HEK293 (cell line): ENCODE measurements around the gene SLC36A1.

Experiments used
- CTCF ChIA-PET: fragments of 350-600 bp; formaldehyde crosslinking; extraction: SDS; loops from one replicate; lab custom pipeline; 2021; ENCODE audit warnings: antibody characterized with exemption; lab: Yijun Ruan, JAX
- POLR2A ChIA-PET: fragments of 300-600 bp; formaldehyde crosslinking; extraction: SDS; loops from one replicate; lab custom pipeline; 2020; ENCODE audit warnings: antibody characterized with exemption, inconsistent platforms; lab: Yijun Ruan, JAX
- H3K27ac ChIP-seq: fragments of 200-500 bp; sonication (Bioruptor generic); 2 replicates; pipeline ENCODE4 v1.5.1; 2014; ENCODE audit warnings: low read depth, low read length, control low read depth, inconsistent platforms; ENCODE audit errors: extremely low read depth
- H3K36me3 ChIP-seq, 2 experiments: fragments of 200-500 bp in 1 of 2; sonication (Bioruptor generic) in 1 of 2; 1 replicate in 1 of 2; 2 replicates in 1 of 2; pipeline ENCODE4 v1.5.1; 2014 to 2017; ENCODE audit warnings: inconsistent platforms in 2 of 2, low read length in 2 of 2; ENCODE audit not compliant: control insufficient read depth in 2 of 2, insufficient read depth in 1 of 2
- H3K4me1 ChIP-seq: fragments of 200-500 bp; sonication (Bioruptor generic); 2 replicates; pipeline ENCODE4 v1.5.1; 2014; ENCODE audit warnings: mild to moderate bottlenecking, low read length, inconsistent platforms; ENCODE audit not compliant: control insufficient read depth, insufficient read depth
- H3K4me3 ChIP-seq: 2 replicates; pipeline ENCODE4 v1.5.1; 2011; ENCODE audit warnings: low read depth, mild to moderate bottlenecking, control low read depth, low read length, moderate library complexity
- H3K9me3 ChIP-seq: fragments of 200-500 bp; sonication (Bioruptor generic); 2 replicates; pipeline ENCODE4 v1.5.1; 2014; ENCODE audit warnings: low read depth, low read length, inconsistent platforms; ENCODE audit not compliant: control insufficient read depth, insufficient read depth
- FEZF1 ChIP-seq: fragments of 450-650 bp; formaldehyde crosslinking; IDR thresholded peaks from 2 replicates; pipeline ENCODE4 v1.5.1; 2016; ENCODE audit warnings: missing biosample characterization, missing genetic modification characterization
- GLI2 ChIP-seq: fragments of 450-650 bp; formaldehyde crosslinking; IDR thresholded peaks from 2 replicates; pipeline ENCODE4; 2017; ENCODE audit warnings: missing biosample characterization, missing genetic modification characterization, low read depth, borderline replicate concordance
- GLI4 ChIP-seq: fragments of 450-650 bp; formaldehyde crosslinking; IDR thresholded peaks from 2 replicates; pipeline ENCODE4 v1.5.1; 2016; ENCODE audit warnings: missing biosample characterization, missing genetic modification characterization
- HOXA7 ChIP-seq: sonication (generic); formaldehyde crosslinking; IDR thresholded peaks from 2 replicates; pipeline ENCODE4 v1.8.1; 2022; ENCODE audit warnings: missing genetic modification reagents, borderline replicate concordance
- HOXD13 ChIP-seq: sonication (generic); formaldehyde crosslinking; IDR thresholded peaks from 2 replicates; pipeline ENCODE4 v1.8.0; 2022; ENCODE audit warnings: missing genetic modification reagents, borderline replicate concordance
- RBAK ChIP-seq: fragments of 450-650 bp; formaldehyde crosslinking; IDR thresholded peaks from 2 replicates; pipeline ENCODE4 v1.5.1; 2016; ENCODE audit warnings: missing biosample characterization, missing genetic modification characterization
- YY1 ChIP-seq: fragments of 450-650 bp; formaldehyde crosslinking; IDR thresholded peaks from 2 replicates; pipeline ENCODE4 v1.5.1; 2018; ENCODE audit warnings: missing biosample characterization, missing genetic modification characterization
- ZNF10 ChIP-seq: fragments of 450-650 bp; formaldehyde crosslinking; IDR thresholded peaks from 2 replicates; pipeline ENCODE4 v1.5.1; 2017; ENCODE audit warnings: missing biosample characterization, missing genetic modification characterization
- ZNF155 ChIP-seq: fragments of 450-650 bp; formaldehyde crosslinking; IDR thresholded peaks from 2 replicates; pipeline ENCODE4 v1.5.1; 2016; ENCODE audit warnings: missing biosample characterization, missing genetic modification characterization
- ZNF169 ChIP-seq: fragments of 450-650 bp; formaldehyde crosslinking; IDR thresholded peaks from 2 replicates; pipeline ENCODE4 v1.5.1; 2016; ENCODE audit warnings: missing biosample characterization, missing genetic modification characterization
- ZNF184 ChIP-seq: fragments of 450-650 bp; IDR thresholded peaks from 2 replicates; pipeline ENCODE4 v1.5.1; 2018; ENCODE audit warnings: missing biosample characterization, mild to moderate bottlenecking, missing genetic modification characterization
- ZNF394 ChIP-seq: fragments of 450-650 bp; formaldehyde crosslinking; IDR thresholded peaks from 2 replicates; pipeline ENCODE4 v1.5.1; 2016; ENCODE audit warnings: missing biosample characterization, missing genetic modification characterization, mild to moderate bottlenecking, moderate library complexity, borderline replicate concordance
- ZNF501 ChIP-seq: fragments of 450-650 bp; formaldehyde crosslinking; IDR thresholded peaks from 2 replicates; pipeline ENCODE4 v1.5.1; 2016; ENCODE audit warnings: missing biosample characterization, missing genetic modification characterization
- ZNF549 ChIP-seq: fragments of 450-650 bp; IDR thresholded peaks from 2 replicates; pipeline ENCODE4 v1.5.1; 2018; ENCODE audit warnings: missing biosample characterization, missing genetic modification characterization, mild to moderate bottlenecking, inconsistent platforms, moderate library complexity
- ZNF629 ChIP-seq: fragments of 450-650 bp; formaldehyde crosslinking; IDR thresholded peaks from 2 replicates; pipeline ENCODE4 v1.5.1; 2017; ENCODE audit warnings: missing biosample characterization, missing genetic modification characterization
- ZNF776 ChIP-seq: fragments of 450-650 bp; formaldehyde crosslinking; IDR thresholded peaks from 2 replicates; pipeline ENCODE4 v1.5.0; 2017; ENCODE audit warnings: missing biosample characterization, missing genetic modification characterization, borderline replicate concordance
- ZNF792 ChIP-seq: fragments of 450-650 bp; formaldehyde crosslinking; IDR thresholded peaks from 2 replicates; pipeline ENCODE4 v1.5.1; 2016; ENCODE audit warnings: missing biosample characterization, missing genetic modification characterization
- ZSCAN30 ChIP-seq: fragments of 450-650 bp; IDR thresholded peaks from 2 replicates; pipeline ENCODE4 v1.5.1; 2018; ENCODE audit warnings: missing biosample characterization, mild to moderate bottlenecking, missing genetic modification characterization, moderate library complexity
- ZXDB ChIP-seq: fragments of 450-650 bp; formaldehyde crosslinking; IDR thresholded peaks from 2 replicates; pipeline ENCODE4 v1.5.1; 2016; ENCODE audit warnings: missing biosample characterization, missing genetic modification characterization
- TF ChIP-seq, protein P1 (sequence below): fragments of 450-650 bp; formaldehyde crosslinking; IDR thresholded peaks from 2 replicates; pipeline ENCODE4 v1.5.1; 2017; ENCODE audit warnings: missing biosample characterization, missing genetic modification characterization
- TF ChIP-seq, protein P2 (sequence below): fragments of 450-650 bp; formaldehyde crosslinking; IDR thresholded peaks from 2 replicates; pipeline ENCODE4 v1.5.1; 2017; ENCODE audit warnings: missing biosample characterization, missing genetic modification characterization
- TF ChIP-seq, protein P3 (sequence below): fragments of 450-650 bp; formaldehyde crosslinking; IDR thresholded peaks from 2 replicates; pipeline ENCODE4 v1.5.1; 2016; ENCODE audit warnings: missing biosample characterization, missing genetic modification characterization

Gene SLC36A1

GRCh38 chr5:151483176-151483575 is 35.8 kb downstream of the SLC36A1 start:
- no peak for TF ChIP-seq ZNF501
- no peak for TF ChIP-seq HOXA7 (CRISPR knock-in tag)
- TF ChIP-seq, protein P1, sequence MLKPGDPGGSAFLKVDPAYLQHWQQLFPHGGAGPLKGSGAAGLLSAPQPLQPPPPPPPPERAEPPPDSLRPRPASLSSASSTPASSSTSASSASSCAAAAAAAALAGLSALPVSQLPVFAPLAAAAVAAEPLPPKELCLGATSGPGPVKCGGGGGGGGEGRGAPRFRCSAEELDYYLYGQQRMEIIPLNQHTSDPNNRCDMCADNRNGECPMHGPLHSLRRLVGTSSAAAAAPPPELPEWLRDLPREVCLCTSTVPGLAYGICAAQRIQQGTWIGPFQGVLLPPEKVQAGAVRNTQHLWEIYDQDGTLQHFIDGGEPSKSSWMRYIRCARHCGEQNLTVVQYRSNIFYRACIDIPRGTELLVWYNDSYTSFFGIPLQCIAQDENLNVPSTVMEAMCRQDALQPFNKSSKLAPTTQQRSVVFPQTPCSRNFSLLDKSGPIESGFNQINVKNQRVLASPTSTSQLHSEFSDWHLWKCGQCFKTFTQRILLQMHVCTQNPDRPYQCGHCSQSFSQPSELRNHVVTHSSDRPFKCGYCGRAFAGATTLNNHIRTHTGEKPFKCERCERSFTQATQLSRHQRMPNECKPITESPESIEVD = no peak
- no peak for TF ChIP-seq ZXDB
- POLR2A ChIA-PET = interaction anchor here (0.5 kb wide), 1 partner anchor 9 kb away, joined by 3 read pairs; no protein-coding TSS in a partner anchor
- CTCF ChIA-PET = interaction anchor here (1.0 kb wide), 1 partner anchor 169 kb away, joined by 4 read pairs; no protein-coding TSS in a partner anchor
- Histone ChIP-seq H3K36me3 (peaks cover 4 to 56% of the 10 kb centered on the region in 2 experiments; a peak in 2 of 3 replicates), H3K4me1 (no peaks in the 10 kb centered on the region), H3K4me3 (no peak overlapping the region), H3K9me3 (no peaks in the 10 kb centered on the region), H3K27ac (no peak overlapping the region)

DNA sequence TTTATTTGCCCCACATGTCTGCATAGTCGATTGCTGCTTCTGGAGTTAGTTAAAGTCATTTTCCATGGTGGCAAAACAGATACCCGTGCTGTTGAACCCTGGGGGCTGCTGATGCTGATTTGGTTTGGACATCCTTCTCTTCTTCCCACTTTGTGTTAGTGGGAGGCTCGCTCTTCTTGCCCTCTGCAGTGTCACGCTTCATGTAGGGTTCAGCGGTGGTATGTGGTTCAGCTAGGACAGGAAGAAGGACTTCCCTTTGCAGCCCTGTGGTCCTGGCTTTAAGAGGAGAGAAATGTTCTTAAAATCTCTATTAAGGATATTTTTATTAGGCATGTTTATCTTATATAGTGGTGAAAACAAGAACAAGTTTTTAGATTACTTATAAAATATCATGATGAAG is 36.2 kb downstream of the SLC36A1 start:
- ChIA-PET CTCF (no interaction called here), POLR2A (no interaction called here)
- no peak overlapping the region for H3K27ac ChIP-seq
- H3K36me3 ChIP-seq = peaks cover 4 to 57% of the 10 kb centered on the region in 2 experiments; a peak in 2 of 3 replicates
- H3K4me3 ChIP-seq = no peak overlapping the region
- no peak for TF ChIP-seq GLI4
- no peak for TF ChIP-seq ZSCAN30 (tag by site-specific recombination)
- TF ChIP-seq FEZF1 (tag by site-specific recombination) = no peak
- TF ChIP-seq YY1 = no peak
- no peak for TF ChIP-seq ZNF792 (tag by site-specific recombination)
- no peak for TF ChIP-seq RBAK
- TF ChIP-seq ZNF549 (tag by site-specific recombination) = no peak
- no peak for TF ChIP-seq HOXD13
- TF ChIP-seq ZNF169 (tag by site-specific recombination) = no peak
- no peak for TF ChIP-seq ZNF184 (tag by site-specific recombination)
- TF ChIP-seq, protein P2, sequence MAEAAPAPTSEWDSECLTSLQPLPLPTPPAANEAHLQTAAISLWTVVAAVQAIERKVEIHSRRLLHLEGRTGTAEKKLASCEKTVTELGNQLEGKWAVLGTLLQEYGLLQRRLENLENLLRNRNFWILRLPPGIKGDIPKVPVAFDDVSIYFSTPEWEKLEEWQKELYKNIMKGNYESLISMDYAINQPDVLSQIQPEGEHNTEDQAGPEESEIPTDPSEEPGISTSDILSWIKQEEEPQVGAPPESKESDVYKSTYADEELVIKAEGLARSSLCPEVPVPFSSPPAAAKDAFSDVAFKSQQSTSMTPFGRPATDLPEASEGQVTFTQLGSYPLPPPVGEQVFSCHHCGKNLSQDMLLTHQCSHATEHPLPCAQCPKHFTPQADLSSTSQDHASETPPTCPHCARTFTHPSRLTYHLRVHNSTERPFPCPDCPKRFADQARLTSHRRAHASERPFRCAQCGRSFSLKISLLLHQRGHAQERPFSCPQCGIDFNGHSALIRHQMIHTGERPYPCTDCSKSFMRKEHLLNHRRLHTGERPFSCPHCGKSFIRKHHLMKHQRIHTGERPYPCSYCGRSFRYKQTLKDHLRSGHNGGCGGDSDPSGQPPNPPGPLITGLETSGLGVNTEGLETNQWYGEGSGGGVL = no peak
- TF ChIP-seq, protein P3, sequence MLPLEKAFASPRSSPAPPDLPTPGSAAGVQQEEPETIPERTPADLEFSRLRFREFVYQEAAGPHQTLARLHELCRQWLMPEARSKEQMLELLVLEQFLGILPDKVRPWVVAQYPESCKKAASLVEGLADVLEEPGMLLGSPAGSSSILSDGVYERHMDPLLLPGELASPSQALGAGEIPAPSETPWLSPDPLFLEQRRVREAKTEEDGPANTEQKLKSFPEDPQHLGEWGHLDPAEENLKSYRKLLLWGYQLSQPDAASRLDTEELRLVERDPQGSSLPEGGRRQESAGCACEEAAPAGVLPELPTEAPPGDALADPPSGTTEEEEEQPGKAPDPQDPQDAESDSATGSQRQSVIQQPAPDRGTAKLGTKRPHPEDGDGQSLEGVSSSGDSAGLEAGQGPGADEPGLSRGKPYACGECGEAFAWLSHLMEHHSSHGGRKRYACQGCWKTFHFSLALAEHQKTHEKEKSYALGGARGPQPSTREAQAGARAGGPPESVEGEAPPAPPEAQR (tag by site-specific recombination) = no peak
- no peak for TF ChIP-seq ZNF155 (tag by site-specific recombination)
- no peak for TF ChIP-seq ZNF394
- no peak for TF ChIP-seq GLI2
- TF ChIP-seq ZNF629 = no peak
- TF ChIP-seq ZNF10 (tag by site-specific recombination) = no peak
- TF ChIP-seq ZNF776 (tag by site-specific recombination) = no peak
- H3K4me1 ChIP-seq = no peaks in the 10 kb centered on the region
- H3K9me3 ChIP-seq = no peaks in the 10 kb centered on the region
